Measurements from ENCODE around the gene RPS6KC1.
A peak's percentile ranks its signal among the peaks of the same experiment; 100 is the strongest.
"Not testable (repeated sequence)": the region's sequence is repeated elsewhere in the genome, so short reads cannot be mapped to it uniquely, and the experiment has no call there.

Gene RPS6KC1

DNA sequence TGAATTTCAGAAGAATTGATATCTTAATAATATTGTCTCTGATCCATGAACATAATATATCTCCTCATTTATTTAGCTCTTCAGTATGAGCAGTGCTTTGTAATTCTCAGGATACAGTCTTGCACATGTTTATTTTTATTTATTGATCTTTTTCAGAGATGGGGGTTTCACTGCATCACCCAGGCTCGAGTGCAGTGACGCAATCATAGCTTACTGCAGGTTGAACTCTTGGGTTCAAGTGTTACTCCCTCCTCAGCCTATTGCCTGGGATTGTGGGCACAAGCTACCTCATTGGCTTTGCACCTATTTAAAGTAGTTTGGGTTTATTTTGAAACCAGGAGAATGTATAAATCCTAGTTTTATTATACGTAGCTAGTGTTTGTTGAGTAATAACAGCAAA, 4.7 kb downstream of the RPS6KC1 start:
- no peak for DNase-seq (ENCODE audit: low read depth, low spot score)

DNA sequence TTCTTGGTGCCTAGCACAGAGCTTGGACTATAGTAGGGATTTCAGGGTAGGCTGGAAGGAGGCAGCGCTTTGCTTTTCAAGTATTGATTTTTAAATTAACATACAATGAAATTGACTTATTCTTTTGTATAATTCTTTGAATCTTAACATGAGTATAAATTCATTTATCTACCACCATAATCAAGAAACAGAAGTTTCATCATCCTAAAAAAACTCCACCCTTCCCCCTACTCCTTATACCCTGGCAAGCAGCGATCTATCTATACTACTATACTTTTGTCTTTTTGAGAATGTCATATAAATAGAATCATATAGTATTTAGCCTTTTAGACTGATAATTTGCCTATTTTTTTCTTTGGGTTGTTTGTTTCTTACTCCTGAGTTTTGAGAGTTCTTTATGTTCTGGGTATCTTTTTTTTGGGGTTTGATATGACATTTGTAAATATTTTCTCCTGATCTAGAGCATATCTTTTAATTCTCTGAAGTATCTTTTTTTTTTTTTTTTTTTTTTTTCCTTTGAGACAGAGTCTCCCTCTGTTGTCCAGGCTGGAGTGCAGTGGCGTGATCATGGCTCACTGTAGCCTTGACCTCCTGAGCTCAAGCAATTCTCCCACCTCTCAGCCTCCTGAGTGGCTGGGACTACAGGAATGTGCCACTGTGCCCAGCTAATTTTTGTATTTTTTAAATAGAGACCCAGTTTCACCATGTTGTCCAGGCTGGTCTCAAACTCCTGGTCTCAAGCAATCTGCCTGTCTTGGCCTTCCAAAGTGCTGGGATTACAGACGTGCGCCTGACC, 6.4 kb downstream of the RPS6KC1 start:
- no peak for DNase-seq (ENCODE audit: low read depth, low spot score)

DNA sequence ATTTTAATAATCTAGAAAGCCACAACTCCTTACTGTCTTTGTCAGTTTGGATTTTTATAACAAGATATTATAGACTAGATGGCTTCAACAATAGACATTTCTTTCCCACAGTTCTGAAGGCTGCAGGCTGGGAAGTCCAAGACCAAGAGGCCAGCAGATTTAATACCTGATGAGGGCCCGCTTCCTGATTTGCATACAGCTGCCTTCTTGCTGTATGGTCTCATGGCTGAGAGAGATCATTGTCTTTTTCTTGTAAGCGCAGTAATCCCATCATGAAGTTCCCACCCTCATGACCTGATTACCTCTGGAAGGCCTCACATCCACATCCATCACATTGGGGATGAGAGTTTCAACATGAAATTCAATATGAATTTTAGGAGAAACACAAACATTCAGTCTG, 9.8 kb downstream of the RPS6KC1 start:
- no peak for DNase-seq (ENCODE audit: low read depth, low spot score)

DNA sequence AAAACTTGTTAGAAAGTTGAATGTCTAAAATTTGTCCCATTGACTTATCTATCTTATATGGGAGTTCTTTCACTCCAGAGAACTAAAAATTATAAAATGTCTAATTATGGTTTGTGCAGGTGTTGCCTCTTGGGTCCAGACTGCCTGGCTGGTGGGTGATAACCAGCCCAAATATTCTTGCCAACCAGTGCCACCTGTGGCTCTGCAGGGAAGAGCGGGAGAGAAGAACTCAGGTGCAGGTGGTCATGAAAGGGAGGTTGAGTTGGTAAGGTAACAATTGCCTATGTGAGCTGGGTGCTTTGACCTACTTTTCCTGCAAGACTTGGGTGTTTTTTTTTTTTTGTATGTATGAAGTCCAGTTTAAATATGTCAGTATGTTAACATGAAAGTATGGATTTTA, 10.2 kb downstream of the RPS6KC1 start:
- no peak for DNase-seq (ENCODE audit: low read depth, low spot score)

DNA sequence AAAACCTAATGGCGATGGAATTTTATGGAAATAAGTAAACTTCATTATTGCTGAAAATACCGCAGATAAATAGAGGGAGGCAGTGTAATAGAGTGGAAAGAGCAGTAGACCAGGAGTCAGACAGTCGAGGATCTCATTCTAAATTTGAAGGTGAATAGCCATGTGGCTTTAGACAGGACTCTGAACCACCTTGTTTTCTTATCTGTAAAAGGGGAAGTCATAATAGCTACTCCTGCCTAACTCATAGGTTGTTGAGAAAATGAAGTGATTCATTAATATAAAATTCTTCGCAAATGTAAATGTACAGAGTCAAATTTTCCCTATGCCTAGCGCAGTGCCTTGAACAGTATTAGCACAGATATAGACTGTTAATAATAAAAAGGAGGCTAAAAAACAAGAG, 14.8 kb downstream of the RPS6KC1 start:
- no peak for DNase-seq (ENCODE audit: low read depth, low spot score)

DNA sequence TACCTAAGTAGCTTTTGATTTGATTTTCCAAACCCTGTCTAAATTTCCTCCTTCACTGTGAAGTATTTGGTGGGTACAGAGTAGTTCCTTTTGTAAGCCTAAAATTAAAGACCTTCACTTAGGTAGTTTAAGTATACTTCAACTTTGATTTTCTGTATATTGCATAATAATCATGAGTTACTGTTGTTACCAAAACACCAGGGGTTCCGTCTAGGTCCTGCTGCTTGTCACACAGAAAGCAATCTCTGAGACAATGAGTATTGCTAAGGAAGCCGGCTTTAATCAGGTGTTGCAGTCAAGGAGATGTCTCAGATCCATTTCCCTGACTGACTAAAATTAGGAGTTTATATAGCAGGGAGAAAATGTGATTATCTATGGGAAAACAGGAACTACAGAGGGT, 15.3 kb downstream of the RPS6KC1 start:
- DNase-seq (ENCODE audit: low read depth, low spot score): no peak

DNA sequence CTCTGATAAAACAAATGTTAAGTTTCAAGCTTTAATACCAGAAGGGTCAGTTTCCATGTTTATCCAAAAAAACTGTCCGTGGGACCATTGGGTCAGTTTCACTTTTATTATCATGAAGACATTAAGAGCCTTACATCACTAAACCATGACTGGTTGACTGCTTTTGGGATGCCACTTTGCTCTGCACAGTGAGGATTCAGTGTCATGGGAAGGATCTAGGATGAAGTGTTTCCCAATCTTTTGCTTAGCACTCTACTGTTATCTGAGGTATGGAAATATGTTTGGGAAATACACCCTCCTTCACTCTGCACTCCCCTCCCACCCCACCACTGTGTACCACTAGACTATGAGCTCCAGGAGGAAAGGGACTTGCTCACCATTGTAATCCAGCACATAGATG, 16.3 kb downstream of the RPS6KC1 start:
- no peak for DNase-seq (ENCODE audit: low read depth, low spot score)

DNA sequence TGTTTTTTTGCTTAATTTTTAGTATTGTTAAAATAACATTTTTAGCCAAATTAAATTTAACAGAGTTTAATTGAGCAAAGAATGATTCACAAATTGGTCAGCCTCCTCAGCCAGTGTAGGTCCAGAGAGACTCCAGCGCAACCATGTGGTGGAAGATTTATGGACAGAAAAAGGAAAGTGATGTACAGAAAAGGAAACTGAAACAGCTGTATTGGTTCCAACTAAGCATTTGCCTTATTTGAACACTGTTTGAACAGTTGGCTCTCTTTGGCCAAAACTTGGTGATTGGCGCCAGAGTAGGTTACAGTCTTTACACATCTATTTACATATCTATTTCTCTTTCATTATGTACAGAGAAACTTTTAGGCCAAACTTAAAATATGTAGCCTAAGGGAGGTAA, 19.4 kb downstream of the RPS6KC1 start:
- DNase-seq (ENCODE audit: low read depth, low spot score): peak; percentile 15

DNA sequence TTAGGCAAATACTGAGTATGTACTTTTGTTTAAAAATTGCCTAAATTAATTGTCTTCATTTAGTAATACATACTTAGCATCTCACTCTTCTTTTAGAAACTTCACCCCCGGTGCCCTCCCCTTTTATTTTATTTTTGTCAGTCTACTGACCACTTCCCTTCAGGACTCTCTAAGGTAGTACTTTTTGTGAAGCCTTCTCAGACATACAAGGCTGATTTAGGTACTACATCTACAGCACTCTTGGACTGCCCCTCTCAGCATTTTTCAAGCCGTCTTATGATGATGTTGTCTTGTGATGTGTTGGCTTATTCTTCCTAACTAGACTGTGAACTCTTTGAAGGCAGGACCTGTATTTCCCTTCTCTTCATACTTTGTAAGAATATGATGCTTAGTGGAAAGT, 24.7 kb downstream of the RPS6KC1 start:
- no peak for DNase-seq (ENCODE audit: low read depth, low spot score)

DNA sequence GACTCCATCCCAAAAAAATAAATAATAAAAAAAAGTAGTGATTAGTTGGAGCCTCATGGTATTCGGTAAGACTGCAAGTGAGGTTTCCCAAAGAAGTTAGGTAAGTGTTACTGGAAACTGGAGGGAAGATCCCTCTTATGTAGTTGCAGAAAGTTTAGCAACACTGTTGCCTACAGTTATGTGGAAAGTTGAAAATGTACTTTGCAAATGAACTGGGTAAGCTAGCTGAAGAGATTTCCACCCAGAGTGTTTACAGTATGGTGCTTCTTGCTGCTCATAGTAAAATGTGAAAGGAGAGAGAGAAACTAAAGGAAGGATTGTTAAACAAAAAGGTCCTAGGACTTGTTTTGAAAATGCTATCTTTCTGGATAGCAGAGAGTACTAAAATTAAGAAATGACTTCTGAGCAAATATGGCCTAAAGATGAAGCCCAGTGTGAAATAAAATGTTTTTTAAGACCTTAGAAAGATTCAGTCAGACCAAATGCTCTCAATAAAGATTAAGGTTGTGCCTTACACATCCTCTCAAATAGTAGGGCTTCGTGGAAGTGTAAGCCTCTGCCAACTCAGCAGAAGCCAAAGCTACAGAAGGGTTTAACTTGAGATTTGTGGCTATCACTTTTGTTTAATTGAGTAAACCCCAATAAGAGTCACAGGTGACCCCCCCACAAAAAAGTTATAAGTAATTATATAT, 31.5 kb downstream of the RPS6KC1 start:
- no peak for DNase-seq (ENCODE audit: low read depth, low spot score)

DNA sequence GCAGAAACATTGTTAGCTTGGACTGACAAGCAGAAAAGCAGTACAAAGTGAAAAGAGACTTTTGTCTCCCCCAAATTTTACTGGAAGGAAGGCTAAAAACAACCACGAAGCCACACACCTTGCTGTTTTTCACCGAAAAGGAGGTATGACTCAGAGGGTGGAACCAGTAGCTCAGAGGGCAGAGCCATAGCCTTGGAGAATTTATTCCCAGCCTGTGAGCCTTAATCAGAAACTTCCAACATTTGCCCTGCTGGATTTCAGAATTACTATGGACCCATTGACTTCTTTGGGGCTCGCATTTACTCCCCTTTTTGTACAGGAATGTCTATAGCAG, 32.0 kb downstream of the RPS6KC1 start:
- no peak for DNase-seq (ENCODE audit: low read depth, low spot score)

DNA sequence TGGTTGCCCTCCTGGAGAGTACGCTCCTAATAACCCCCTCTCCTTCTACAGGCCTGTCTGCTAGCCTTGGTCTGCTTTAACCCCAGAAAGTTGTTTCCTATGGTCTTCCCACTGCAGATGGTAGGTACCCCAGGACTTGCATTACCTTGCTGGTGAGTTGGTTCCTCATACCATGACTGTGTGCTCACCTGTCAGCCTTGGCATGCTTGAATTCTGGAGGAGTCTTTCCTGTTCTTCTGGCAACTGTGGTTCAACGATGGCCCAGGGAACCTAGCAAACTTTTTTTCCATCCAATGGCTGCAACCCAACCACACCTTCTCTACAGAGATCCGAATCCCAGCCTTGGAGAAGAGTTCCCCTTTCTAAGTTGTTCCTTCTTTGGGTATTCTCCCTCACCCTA, 36.9 kb downstream of the RPS6KC1 start:
- no peak for DNase-seq (ENCODE audit: low read depth, low spot score)

DNA sequence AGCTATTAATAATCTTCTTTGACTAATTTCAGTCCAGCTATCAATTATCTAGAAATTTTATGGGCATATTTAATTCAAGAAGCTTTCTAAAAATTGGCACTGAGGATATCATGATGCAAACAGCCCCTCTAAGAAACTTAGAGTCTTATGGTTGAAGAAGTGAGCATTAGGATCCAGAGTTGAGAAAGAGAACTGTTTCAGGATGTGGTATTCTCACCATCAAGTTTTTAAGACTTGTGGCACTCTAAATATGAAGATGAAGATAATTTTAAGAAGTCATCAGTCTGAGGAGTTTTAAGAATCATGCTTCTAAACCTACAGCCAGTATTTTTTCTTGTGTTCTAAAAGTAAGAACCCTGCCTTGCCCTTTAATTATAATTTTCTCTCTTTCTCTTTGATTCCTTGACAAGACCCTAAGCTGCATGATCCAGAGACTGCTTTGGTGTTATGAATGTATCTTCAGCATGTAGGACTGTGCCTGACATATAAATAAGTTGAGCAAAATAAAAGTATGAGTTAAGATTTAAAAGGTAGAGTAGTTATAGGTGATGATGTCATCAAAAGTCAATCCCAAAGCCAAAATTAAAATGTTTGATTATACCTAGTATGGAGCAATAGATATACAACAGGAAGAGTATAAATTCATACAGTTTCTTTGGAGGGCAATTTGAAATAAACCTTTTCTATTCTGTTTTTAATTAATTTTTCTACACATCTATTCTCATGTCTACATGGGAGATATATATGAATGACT, 39.1 kb downstream of the RPS6KC1 start:
- no peak for DNase-seq (ENCODE audit: low read depth, low spot score)

DNA sequence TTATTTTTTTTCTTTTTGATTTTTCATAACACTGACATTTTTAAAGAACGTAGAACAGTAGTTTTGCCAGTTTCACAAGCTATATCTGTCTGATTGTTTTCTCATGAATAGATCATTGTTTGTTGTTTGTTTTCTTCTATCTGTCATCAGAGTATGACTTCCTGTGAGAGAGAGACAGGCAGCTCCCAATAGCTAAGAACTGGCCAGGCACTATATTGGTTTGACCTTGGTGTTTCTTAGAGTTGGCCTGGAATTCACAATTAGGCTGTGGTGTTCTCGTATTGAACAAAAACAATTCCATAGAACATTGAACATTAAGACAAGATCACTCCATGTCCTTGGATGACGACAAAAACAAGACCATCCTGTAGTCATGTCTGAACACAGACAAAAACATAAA, 43.4 kb downstream of the RPS6KC1 start:
- DNase-seq (ENCODE audit: low read depth, low spot score): no peak

DNA sequence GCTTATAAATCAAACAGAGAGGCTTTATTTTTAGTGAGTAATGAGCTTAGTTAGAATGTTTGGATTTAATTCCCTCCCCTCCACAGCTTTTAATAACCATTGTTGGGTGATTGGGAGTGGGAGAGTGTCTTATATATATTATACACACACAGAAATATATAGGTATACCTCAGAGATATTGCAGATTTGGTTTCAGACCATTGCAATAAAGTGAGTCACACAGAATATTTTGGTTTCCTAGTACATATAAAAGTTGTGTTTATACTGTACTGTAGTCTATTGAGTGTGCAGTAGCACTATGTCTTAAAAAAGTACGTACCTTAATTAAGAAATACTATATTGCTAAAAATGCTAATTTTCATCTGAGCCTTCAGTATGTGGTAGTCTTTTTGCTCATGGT, 44.4 kb downstream of the RPS6KC1 start:
- DNase-seq (ENCODE audit: low read depth, low spot score): no peak

DNA sequence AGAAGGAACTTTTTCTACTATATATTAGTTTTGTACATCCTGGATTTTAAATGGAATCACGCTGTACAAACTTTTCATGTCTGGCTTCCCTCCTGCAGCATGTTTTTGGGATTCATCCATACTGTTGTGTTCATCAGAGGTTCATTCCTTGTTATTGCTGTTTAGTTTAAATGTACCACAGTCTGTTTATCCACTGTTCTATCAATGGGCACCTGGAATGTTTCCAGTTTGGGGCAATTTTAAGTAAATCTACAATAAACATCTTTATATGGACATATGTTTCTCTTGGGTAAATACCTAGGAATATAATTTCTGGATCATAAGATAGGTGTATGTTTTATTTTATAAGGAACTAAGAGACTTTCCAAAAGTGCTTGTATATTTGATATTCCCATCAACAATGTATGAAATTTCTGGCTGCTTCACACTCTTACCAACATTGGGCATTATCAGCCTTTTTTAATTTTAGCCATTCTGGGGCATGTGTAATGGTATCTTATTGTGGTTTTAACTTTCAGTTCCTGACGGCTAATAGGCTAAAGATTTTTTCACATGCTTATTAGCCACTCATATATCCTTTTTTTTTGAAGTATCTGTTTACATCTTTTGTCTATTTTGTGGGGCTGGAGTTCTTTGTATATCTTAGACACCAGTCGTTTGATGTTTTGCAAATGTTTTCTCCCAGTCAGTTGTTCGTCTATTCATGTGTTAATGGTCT, 48.8 kb downstream of the RPS6KC1 start:
- no peak for DNase-seq (ENCODE audit: low read depth, low spot score)

DNA sequence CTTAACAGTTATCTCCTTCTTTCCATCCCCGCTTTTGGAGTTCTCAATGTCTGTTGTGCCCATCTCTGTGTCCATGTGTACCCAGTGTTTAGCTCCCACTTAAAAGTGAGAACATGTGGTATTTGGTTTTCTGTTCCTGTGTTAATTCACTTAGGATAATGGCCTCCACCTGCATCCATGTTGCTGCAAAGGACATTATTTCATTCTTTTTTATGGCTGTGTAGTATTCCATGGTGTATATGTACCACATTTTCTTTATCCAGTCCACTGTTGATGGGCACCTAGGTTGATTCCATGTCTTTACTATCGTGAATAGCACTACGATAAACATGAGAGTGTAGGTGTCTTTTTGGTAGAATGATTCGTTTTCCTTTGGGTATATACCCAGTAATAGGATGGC, 49.5 kb downstream of the RPS6KC1 start:
- DNase-seq (ENCODE audit: low read depth, low spot score): not testable (repeated sequence)

DNA sequence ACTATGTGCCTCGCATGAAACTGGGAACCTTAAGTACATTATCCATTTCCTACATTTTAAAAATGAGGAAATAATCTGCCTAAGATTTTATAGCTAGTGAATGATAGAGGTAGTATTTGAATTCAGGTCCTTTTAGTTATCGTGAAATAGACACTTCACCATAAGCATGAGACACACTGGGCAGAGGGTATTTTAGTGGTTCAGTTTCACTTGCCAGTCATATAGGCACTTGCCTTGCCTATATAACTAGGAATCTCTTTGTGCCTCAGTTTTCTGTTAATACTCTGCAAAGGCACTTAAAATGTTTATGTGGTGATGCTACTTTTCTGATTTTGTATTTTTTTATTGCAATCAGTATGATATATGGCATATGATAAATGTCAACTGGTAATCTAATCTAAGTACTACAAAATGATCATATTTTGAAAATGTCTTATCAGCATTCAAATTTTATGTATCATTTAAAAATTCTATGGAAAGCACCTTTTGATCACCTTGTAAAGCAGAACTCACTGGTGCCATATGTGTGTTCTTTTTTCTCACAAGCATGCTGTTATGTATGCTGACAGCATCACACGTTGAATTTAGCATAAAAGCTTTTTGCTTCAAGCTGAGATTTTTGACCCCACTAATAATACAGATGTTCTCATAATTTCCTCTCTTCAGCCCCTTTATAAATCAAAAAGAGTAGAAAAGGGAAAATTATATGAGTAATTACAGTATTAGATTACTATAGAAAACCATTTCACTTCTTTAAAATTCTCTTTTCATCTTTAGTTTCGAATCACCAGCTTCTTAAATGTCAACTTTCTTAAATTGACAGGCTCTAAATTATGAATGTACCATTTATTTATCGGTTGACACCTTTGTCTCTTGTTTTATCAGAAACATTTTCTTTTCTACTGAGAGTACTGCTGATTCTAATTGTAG, 52.6 kb downstream of the RPS6KC1 start:
- no peak for DNase-seq (ENCODE audit: low read depth, low spot score)

DNA sequence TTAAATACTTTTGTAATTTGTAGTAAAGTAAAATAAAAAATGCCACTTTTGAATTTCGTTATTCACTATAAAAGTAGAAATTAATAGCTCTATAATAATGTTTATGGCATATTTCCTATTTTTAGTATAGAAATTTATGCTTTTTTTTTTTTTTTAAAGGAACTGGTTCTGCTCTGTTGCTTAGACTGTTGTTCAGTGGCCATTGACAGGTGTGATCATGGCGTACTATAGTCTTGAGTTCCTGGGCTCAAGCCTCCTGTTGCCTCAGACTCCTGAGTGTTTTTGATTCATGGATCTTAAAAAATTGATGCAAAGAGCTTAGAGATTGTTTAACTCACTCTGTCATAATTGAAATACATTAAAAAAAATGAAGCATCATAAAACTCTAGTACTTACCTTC, 53.6 kb downstream of the RPS6KC1 start:
- no peak for DNase-seq (ENCODE audit: low read depth, low spot score)

DNA sequence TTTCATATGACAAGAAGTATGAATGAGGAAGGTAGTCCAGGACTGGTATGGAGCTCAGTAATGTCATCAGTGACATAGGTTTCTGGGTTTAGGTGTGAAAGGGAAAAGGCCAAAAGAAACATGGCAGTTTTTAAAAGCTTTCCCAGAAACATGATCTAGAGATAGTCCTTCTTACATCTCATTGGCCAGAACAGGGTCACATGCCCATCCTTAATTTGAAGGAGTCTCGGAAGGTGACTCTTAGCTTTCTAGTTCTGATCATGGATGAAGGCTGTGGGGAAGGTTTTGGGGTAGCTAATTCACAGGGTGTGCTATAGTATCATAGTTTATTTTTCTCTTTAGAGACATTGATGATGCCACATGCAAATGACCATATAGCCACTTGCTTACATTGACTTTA, 55.3 kb downstream of the RPS6KC1 start:
- no peak for DNase-seq (ENCODE audit: low read depth, low spot score)

DNA sequence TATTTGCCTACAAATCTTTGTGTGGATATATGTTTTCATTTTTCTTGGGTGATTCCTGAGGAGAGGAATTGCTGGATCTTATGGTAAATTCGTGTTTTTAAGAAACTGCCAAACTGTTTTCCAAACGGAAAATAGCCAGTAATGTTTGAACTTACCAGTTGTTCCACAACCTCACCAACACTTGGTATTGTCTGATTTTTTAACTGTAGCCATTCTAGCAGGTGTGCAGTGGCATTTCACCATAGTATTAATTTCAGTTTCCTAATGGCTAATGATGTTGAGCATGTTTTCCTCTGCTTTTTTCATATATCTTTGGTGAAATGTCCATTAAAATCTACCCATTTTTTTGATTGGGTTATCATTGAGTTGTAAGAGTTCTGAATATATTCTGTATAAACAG, 56.6 kb downstream of the RPS6KC1 start:
- DNase-seq (ENCODE audit: low read depth, low spot score): no peak
